ENCODE results near the gene RSRC1. TPM values are rescaled to one million over a fixed set of nuclear protein-coding genes. Genes with fewer than 3 reads are reported as not detected.
A peak's percentile ranks its signal among the peaks of the same experiment; 100 is the strongest.

The RSRC1 gene
- total and polyA plus RNA-seq, 2 of the 13 experiments (the other 11 are each of a cell fraction or from before 2014, with no cell fraction given) = 4.9 to 63.0 TPM

GRCh38 chr3:158098309-158098639 is 11.6 kb upstream of the RSRC1 start (continued):
- TF ChIP-seq ZNF770 (CRISPR knock-in tag; IDR thresholded peaks at IDR 0.05) (no peak), SIX4 (CRISPR knock-in tag; IDR thresholded peaks at IDR 0.05) (no peak), ZNF17 (CRISPR knock-in tag; IDR thresholded peaks at IDR 0.05) (no peak), CTCF (CRISPR knock-in tag; IDR thresholded peaks at IDR 0.05) (no peak), ARID3A (IDR thresholded peaks at IDR 0.05; ENCODE audit: low read depth, low read length) (no peak), KLF16 (CRISPR knock-in tag; IDR thresholded peaks at IDR 0.05) (no peak), CHD2 (IDR thresholded peaks at IDR 0.05; ENCODE audit: low read depth, low read length) (no peak), FOXA1 (IDR thresholded peaks at IDR 0.05) (no peak), FOXA1 (CRISPR knock-in tag; IDR thresholded peaks at IDR 0.05) (no peak), PHF20 (CRISPR knock-in tag; IDR thresholded peaks at IDR 0.05) (no peak), ZMYM4 (CRISPR knock-in tag; IDR thresholded peaks at IDR 0.05) (0 out of 2 replicates have a peak, but pooled peaks have one; percentile 1), MZF1 (CRISPR knock-in tag; IDR thresholded peaks at IDR 0.05; ENCODE audit: borderline replicate concordance) (no peak), ZNF138 (CRISPR knock-in tag; IDR thresholded peaks at IDR 0.05; ENCODE audit: low read depth) (peak; percentile 3; the same call in 1 of the 2 replicates), MXD1 (CRISPR knock-in tag; IDR thresholded peaks at IDR 0.05) (no peak), JUNB (CRISPR knock-in tag; IDR thresholded peaks at IDR 0.05; ENCODE audit: borderline replicate concordance) (0 out of 2 replicates have a peak, but pooled peaks have one; percentile 28), ZNF724P (CRISPR knock-in tag; IDR thresholded peaks at IDR 0.05; ENCODE audit: borderline replicate concordance) (no peak), ZNF260 (CRISPR knock-in tag; IDR thresholded peaks at IDR 0.05; ENCODE audit: borderline replicate concordance, low read depth) (no peak), ZSCAN21 (CRISPR knock-in tag; IDR thresholded peaks at IDR 0.05; ENCODE audit: borderline replicate concordance) (no peak), GZF1 (CRISPR knock-in tag; IDR thresholded peaks at IDR 0.05) (no peak; the same call in 1 of the 2 replicates), HMG20B (CRISPR knock-in tag; conservative IDR thresholded peaks at IDR 0.05) (no peak), NFIB (CRISPR knock-in tag; IDR thresholded peaks at IDR 0.05; ENCODE audit: borderline replicate concordance) (no peak), ZNF24 (IDR thresholded peaks at IDR 0.05) (no peak), ZNF282 (IDR thresholded peaks at IDR 0.05; ENCODE audit: partially characterized antibody) (no peak), JARID2 (CRISPR knock-in tag; IDR thresholded peaks at IDR 0.05; ENCODE audit: insufficient replicate concordance) (no peak), MEF2D (CRISPR knock-in tag; IDR thresholded peaks at IDR 0.05) (no peak), ZNF598 (CRISPR knock-in tag; IDR thresholded peaks at IDR 0.05; ENCODE audit: borderline replicate concordance) (peak; percentile 17; the same call in 1 of the 2 replicates), RBFOX2 (IDR thresholded peaks at IDR 0.05; ENCODE audit: low read depth, low read length) (no peak), BRD4 (CRISPR knock-in tag; IDR thresholded peaks at IDR 0.05) (no peak)

All from HepG2 (cell line).